DMS153 treated with DMSO at 0.1 percent for 48 hours (cell line): Measurements from ENCODE around the gene ZBTB1.

Experiments
- DNase-seq: peaks from one replicate; lab custom pipeline; 2025; ENCODE audit not compliant: unreplicated experiment; lab: John Stamatoyannopoulos, UW

Gene ZBTB1, protein sequence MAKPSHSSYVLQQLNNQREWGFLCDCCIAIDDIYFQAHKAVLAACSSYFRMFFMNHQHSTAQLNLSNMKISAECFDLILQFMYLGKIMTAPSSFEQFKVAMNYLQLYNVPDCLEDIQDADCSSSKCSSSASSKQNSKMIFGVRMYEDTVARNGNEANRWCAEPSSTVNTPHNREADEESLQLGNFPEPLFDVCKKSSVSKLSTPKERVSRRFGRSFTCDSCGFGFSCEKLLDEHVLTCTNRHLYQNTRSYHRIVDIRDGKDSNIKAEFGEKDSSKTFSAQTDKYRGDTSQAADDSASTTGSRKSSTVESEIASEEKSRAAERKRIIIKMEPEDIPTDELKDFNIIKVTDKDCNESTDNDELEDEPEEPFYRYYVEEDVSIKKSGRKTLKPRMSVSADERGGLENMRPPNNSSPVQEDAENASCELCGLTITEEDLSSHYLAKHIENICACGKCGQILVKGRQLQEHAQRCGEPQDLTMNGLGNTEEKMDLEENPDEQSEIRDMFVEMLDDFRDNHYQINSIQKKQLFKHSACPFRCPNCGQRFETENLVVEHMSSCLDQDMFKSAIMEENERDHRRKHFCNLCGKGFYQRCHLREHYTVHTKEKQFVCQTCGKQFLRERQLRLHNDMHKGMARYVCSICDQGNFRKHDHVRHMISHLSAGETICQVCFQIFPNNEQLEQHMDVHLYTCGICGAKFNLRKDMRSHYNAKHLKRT

DNA sequence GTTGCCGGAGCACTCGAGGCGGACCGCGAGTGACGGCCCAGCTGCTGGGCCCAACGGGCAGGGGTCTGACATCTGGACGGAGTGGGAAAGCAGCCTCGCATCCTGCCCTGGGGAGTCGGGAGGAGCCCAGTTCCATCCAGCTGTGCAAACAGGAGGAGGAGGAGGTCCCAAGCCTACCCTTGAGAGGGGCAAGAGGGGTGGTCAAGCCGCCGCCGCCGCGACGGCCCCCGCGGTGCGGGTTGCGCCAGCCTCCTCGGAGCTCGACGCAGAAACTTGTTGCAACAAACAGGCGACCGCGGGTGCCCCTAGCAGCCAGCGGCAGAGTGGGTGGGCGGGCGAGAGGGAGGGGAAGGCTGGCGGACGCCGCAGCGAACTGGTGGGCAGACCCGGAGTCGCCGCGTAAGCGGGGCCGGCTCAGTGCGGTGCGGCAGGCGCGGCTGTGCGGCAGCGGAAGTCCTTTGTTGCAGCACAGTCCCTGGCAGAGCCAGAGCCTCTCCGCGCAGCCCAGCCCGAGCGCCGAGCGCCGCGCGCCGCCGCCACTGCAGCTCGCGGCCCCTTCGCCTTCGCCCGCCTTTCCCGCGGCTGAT lies at the start of gene ZBTB1:
Gene ZBTB1 (plus strand): TSS at position 461 of the 587 bp plus-strand sequence. CDS start 16,735 bp downstream, outside the sequence.
- DNase-seq, result peak; percentile 70

- no peak for DNase-seq
Observed at GRCh38 chr14:64459405-64460136, 45.0 kb upstream of the ZBTB1 start.

DNA sequence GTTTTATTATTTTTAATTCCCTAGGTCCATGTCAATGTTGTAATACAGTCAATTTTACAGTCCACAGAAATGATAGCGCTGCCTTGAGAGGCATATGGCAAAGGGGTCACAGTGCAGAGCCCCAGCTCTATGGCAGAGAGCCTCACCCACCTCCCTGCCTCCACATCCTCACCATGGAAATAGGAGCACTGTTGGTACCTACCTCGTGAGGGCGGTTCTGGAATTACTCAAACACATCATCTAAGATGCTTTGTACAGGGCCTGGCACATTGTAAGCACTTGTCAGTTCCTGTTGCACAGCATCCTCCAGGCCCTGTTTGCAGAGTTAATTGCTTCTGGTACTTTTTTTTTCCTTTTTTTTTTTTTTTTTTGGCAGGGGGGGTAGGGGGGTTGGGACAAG lies 43.3 kb upstream of the ZBTB1 start:
- DNase-seq, result no peak

DNA sequence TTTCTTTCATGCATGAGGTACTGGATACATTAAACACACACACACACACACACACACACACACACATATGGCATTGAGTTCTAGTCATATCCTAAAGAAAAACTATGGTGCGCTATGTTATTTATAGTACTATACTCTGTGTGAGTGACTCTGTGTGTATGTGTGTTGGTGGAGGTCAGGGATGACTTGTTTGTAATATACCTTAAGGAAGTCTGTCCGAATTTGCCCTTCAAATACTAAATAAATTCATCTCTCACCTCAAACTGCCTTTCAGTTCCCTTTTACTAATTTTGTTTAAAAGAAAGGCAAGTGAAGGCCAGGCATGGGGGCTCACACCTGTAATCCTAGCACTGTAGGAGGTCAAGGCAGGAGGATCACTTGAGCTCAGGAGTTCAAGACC lies 41.4 kb upstream of the ZBTB1 start:
- DNase-seq, result no peak

GRCh38 chr14:64463873-64464272 lies 40.7 kb upstream of the ZBTB1 start:
- no peak for DNase-seq

DNA sequence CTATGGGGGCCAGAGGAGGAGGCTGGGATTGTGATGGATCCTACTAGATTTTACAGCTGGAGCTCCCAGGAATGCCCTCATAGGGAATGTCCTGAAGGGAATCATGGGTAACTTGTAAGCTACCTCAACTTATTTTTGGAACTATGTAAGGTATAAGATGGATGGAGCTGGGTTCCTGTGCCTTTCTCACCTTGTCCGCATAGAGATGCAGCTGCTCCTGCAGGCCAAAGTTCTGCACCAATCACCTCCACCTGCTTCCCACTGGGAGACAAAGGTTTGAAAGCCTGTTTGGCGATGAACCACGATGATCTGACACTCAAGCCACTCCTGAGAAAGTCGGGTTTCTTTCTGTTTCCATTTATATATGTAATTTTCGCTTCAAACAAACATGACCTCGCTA lies 39.9 kb upstream of the ZBTB1 start:
- no peak for DNase-seq

- peak; percentile 41 for DNase-seq
Observed at GRCh38 chr14:64465191-64465822, 39.3 kb upstream of the ZBTB1 start, which contains the start of gene AKAP5. Gene AKAP5, plus strand, starts transcription at chr14:64465499. Its CDS starts 2,896 bp downstream, at chr14:64468395.

DNA sequence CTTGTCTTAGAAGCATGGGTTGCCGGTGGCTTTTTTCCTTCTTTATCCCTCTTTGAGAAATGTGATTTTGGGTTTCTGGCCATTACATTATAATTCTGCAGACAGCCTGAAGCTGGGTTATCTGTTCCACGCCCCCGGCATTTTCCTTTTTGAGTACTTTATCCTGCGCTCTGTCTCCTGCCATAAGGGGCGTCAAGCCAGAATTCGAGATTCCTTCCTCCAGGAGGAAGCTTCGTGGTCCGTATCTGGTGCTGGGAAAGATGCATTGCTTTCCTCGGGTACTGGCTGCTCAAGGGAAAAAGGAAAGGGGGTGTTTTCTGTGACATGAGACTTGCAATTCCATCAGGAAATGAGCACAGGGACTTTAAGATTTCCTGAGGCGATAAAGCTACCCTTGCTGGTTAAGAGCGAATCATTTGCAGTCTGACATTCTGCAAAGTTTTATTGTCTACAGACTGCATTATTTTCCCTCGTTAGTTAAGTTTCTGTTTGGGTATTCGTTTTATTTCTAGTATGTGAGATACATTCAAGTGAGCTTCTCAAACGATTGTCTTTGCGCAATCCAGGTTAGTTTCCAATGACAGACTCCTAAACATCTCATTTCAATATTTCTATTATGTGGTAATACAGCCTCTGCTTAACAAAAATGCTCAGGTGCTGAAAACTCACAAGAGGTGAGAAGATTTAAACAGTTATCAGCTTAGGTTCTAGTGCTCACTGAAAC lies 38.6 kb upstream of the ZBTB1 start:
- no peak for DNase-seq

DNA sequence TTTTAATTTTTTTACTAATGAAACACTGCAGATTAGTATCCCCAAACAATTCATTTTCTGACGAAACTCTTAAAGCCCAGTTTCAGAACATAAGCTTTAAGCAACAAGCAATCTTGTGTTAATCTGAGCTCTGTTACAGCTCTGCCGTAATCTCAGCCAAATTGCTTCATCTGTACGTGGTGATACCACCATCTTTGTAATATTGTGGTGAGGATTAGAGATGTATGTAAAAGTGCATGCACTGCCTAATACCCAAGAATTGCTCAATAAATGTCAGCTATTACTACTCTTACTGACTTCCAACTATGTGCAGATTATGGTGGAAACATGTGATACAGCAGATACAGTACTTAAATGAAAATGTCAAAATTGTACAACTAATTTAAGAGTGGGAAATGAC lies 37.5 kb upstream of the ZBTB1 start:
- no peak for DNase-seq

- DNase-seq, result no peak
Observed at GRCh38 chr14:64467566-64467965, 37.0 kb upstream of the ZBTB1 start.

- DNase-seq, result no peak
Observed at GRCh38 chr14:64468451-64468850, 36.1 kb upstream of the ZBTB1 start.

DNA sequence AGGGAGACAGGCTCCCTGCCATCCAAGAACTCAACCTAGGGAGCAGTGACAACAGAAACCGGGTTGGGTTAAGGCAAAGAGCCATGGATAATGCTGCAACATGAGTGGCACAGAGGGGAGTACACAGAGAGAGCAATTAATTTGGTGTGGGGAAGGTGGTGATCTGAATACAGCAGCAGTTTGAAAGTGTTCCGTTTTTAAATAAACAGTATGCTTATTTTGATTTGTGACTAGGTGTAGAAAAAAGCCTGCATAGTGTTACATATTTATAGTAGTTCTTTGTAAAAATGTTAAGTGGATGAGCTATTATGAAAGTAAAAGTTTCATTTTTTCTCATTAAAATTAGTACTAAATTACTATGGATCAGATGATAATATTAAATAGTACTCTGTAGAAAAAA lies 30.5 kb upstream of the ZBTB1 start:
- DNase-seq, result no peak

DNA sequence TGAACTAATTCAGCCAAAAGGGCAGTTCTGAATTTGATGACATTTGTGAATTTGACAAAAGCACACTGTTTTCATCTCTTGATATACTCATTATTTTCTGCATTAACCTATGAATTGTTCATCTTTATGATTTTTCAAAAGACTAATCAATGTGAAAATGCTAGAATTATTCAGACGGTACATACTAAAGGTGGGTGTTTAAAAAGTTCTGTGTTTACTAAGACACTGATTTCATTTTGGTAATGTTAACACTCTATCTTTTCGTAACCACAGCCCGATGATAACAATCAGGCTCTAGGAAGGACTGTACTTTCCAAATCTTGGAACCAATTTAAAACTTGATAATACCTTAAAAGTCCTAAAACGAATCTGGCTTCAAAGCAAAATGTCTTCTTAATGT lies 29.9 kb upstream of the ZBTB1 start:
- no peak for DNase-seq

DNA sequence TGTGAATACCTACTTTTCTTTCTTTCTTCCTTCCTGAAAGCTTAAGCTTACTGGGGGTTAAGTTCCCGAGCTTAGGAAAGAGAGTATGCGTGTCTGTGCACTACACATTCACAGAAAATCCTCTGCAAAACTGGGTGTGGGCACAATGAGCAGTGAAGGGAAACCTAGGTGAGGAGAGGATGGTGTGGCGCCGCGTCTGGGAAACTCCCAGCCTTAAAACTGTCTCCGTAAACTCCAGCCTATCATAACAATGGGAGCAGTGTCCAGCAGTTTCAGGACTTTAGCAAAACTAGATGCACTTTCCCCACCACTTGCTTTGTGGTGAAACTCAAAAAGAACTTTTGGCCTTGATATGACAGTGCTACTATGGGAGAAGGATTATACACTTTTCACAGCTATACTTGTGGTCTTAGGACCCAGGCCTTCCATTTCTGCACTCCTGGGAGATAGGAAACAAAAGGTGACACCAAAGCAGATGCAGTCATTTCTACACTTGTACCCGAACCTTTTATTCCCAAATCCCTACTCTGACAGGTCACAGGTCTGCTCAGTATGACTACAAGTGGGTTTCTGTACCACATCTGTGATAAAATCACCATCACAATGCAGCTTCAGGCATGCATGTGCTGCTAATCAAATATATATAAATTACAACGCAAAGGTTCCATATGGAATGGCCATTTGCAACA lies 28.8 kb upstream of the ZBTB1 start:
- DNase-seq, result no peak

- DNase-seq, result no peak
Observed at GRCh38 chr14:64476438-64476837, 28.1 kb upstream of the ZBTB1 start.

DNA sequence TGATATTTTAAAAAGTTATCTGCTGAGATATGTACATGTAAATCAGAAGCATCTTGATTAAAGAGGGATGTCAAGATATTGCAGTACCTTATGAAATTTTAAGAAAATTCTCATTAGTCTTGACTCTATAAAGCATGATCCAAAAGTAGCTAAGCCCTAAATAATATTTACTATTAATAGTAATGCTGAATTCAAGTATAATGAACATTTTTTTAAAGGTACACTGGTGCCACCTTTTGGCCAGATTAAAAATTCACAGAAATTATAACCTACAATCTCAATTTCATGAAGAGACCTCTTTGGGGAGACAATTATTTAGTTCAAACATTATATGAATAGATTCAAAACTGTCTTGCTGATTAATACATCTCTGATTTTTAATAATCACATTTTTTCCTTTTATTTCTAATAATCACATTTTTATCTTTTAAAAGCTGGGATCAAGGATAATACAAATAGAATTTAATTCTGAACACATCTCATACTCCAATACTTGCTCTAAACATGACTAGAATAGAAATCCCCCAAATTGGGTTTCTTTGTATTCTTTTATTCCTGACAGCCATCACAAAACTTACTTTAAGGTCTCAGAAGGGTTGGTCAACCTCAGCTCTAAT lies 25.8 kb upstream of the ZBTB1 start:
- peak; percentile 27 for DNase-seq

GRCh38 chr14:64488590-64489099 lies 15.9 kb upstream of the ZBTB1 start:
- no peak for DNase-seq

DNA sequence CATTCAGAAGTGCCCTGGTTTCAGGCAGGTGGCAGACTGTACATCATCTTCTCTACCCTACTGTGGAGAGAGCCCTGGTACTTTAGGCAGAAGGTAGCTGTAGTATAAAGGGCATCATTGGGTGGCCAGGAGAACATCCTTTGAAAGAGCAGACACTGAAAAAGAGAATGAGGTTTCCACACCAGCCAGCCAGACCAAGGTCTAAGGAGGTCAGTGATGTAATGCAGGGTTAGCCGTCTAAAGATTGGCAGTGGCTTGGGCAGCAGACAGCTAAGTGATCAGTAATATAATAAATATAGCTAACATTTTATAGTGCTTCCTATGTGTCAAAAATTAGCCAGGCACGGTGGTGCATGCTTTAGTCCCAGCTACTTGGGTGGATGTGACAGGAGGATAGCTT lies 12.9 kb upstream of the ZBTB1 start:
- no peak for DNase-seq

- DNase-seq, result no peak
Observed at GRCh38 chr14:64493455-64493854, 11.1 kb upstream of the ZBTB1 start.
